HepG2 (cell line): ENCODE results near the gene GCLM. TPM values are rescaled to one million over a fixed set of nuclear protein-coding genes. Genes with fewer than 3 reads are reported as not detected.

Experiments used
- ATAC-seq: fragments of 200-7000 bp; cut with Tn5 transposase; 3 replicates; pipeline ENCODE4 v1.9.1; 2020; ENCODE audit warnings: mild to moderate bottlenecking, moderate library complexity
- BruUV-seq: library from RNA; stranded (reverse); fragments of 400-500 nt; replicated peaks from 2 replicates; lab custom pipeline; 2021; lab: Mats Ljungman, UMichigan
- CTCF ChIA-PET: fragments of 300-600 bp; formaldehyde crosslinking; extraction: SDS; loops from one replicate; lab custom pipeline; 2021; ENCODE audit warnings: low total read pairs, inconsistent platforms, low intra/inter-chr PET ratio; lab: Yijun Ruan, JAX
- POLR2A ChIA-PET: fragments of 350-600 bp; sonication (Branson Sonifier 250); formaldehyde crosslinking; loops from one replicate; lab custom pipeline; 2020; ENCODE audit warnings: antibody characterized with exemption, inconsistent platforms; lab: Yijun Ruan, JAX
- DNase-seq: peaks from one replicate; pipeline ENCODE4 v3.0.0-alpha.2; 2015; ENCODE audit warnings: low spot score
- FAIRE-seq: peaks from 3 replicates; lab custom pipeline; 2011; peaks lifted over from hg19 to GRCh38; lab: Jason Lieb, UNC
- H2AFZ ChIP-seq: one replicate; pipeline ENCODE4 v1.6.1; 2011; ENCODE audit warnings: low read length, inconsistent platforms
- H3K27ac ChIP-seq: fragments of 300-600 bp; 3 replicates; pipeline ENCODE4 v1.8.0; 2011; ENCODE audit warnings: mixed run types, mild to moderate bottlenecking, mixed read lengths, low read length, inconsistent platforms; ENCODE audit not compliant: insufficient read depth; ENCODE audit errors: extremely low read length
- H3K27me3 ChIP-seq, 2 experiments: fragments of 200-600 bp in 1 of 2; 2 replicates in 1 of 2; 3 replicates in 1 of 2; pipeline versions ENCODE4 v1.6.0 to v1.8.0; 2011; ENCODE audit warnings: low read length in 2 of 2, mild to moderate bottlenecking in 2 of 2, moderate library complexity in 2 of 2, inconsistent platforms in 1 of 2; ENCODE audit not compliant: insufficient read depth in 2 of 2, control insufficient read depth in 1 of 2
- H3K36me3 ChIP-seq, 2 experiments: fragments of 200-600 bp in 1 of 2; replicated peaks in 1 of 2; 2 replicates in 1 of 2; 3 replicates in 1 of 2; pipeline versions ENCODE4 v1.5.1 to v1.8.0; 2011; ENCODE audit warnings: low read length in 2 of 2, inconsistent platforms in 1 of 2; ENCODE audit not compliant: insufficient read depth in 2 of 2, control insufficient read depth in 1 of 2
- H3K4me1 ChIP-seq: 2 replicates; pipeline ENCODE4 v1.5.1; 2012; ENCODE audit warnings: low read length, inconsistent platforms; ENCODE audit not compliant: insufficient read depth
- H3K4me2 ChIP-seq: 2 replicates; pipeline ENCODE4 v1.6.0; 2011; ENCODE audit warnings: low read depth, low read length, inconsistent platforms
- H3K4me3 ChIP-seq, 3 experiments: fragments of 200-600 bp in 1 of 3; sonication (generic), shearing (Covaris generic) in 1 of 3; replicated peaks in 1 of 3; 2 replicates each; pipeline ENCODE4 v1.5.1; 2011 to 2016; ENCODE audit warnings: low read length in 3 of 3, inconsistent platforms in 2 of 3, low read depth in 2 of 3, mild to moderate bottlenecking in 2 of 3, control low read depth in 1 of 3, mixed read lengths in 1 of 3; ENCODE audit not compliant: insufficient read depth in 1 of 3
- H3K79me2 ChIP-seq: one replicate; pipeline ENCODE4 v1.6.1; 2011; ENCODE audit warnings: low read length, inconsistent platforms; ENCODE audit not compliant: insufficient read depth
- H3K9ac ChIP-seq: 2 replicates; pipeline ENCODE4 v1.6.0; 2011; ENCODE audit warnings: mild to moderate bottlenecking, low read depth, low read length, inconsistent platforms; ENCODE audit not compliant: insufficient read depth
- H3K9me3 ChIP-seq: 2 replicates; pipeline ENCODE4 v1.5.1; 2012; ENCODE audit warnings: mild to moderate bottlenecking, low read length
- H4K20me1 ChIP-seq: 2 replicates; pipeline ENCODE4 v1.6.0; 2011; ENCODE audit warnings: inconsistent platforms, mild to moderate bottlenecking, low read length, moderate library complexity; ENCODE audit not compliant: insufficient read depth
- HNRNPL ChIP-seq: fragments of 200-400 bp; formaldehyde crosslinking; IDR thresholded peaks from 2 replicates; pipeline ENCODE4 v1.6.1; 2017; ENCODE audit warnings: mild to moderate bottlenecking, low read depth, low read length
- PAWR ChIP-seq: sonication (generic); formaldehyde crosslinking; IDR thresholded peaks from 2 replicates; pipeline ENCODE4 v1.4.0; 2020; ENCODE audit warnings: missing genetic modification reagents, mild to moderate bottlenecking, borderline replicate concordance
- RXRB ChIP-seq: IDR thresholded peaks from 2 replicates; pipeline ENCODE4 v1.6.1; 2016; ENCODE audit warnings: borderline replicate concordance, missing genetic modification reagents, missing compliant biosample characterization
- SOX13 ChIP-seq, 3 experiments: fragments of 450-650 bp in 1 of 3; sonication (generic) in 1 of 3; formaldehyde crosslinking in 1 of 3; IDR thresholded peaks in 2 of 3; conservative IDR thresholded peaks in 1 of 3; 2 replicates each; pipeline versions ENCODE4 v1.5.0 to v1.6.1; 2016 to 2020; ENCODE audit warnings: antibody characterized with exemption in 1 of 3, mild to moderate bottlenecking in 1 of 3, missing compliant biosample characterization in 1 of 3, missing genetic modification reagents in 1 of 3, moderate library complexity in 1 of 3
- XRCC5 ChIP-seq: fragments of 200-400 bp; formaldehyde crosslinking; optimal IDR thresholded peaks from 2 replicates; pipeline ENCODE3; 2017; ENCODE audit warnings: mild to moderate bottlenecking, low read length
- ZNF431 ChIP-seq: sonication (generic); formaldehyde crosslinking; IDR thresholded peaks from 2 replicates; pipeline ENCODE4 v1.9.0; 2022; ENCODE audit warnings: missing genetic modification reagents, low read depth, mild to moderate bottlenecking, borderline replicate concordance
- ZNF577 ChIP-seq: sonication (generic); formaldehyde crosslinking; IDR thresholded peaks from 2 replicates; pipeline ENCODE4 v1.4.0; 2020; ENCODE audit warnings: mild to moderate bottlenecking, low read depth, missing genetic modification reagents, borderline replicate concordance
- ZNF619 ChIP-seq: sonication (generic); formaldehyde crosslinking; IDR thresholded peaks from 2 replicates; pipeline ENCODE4 v1.4.0; 2020; ENCODE audit warnings: mild to moderate bottlenecking, missing genetic modification reagents
- WGBS: methylation state at CpG from one replicate; pipeline ENCODE4 v1.1.6; 2017; ENCODE audit warnings: low lambda C conversion rate; 5-methylcytosine and 5-hydroxymethylcytosine counted together
- in situ Hi-C: cut with HindIII; loops from 2 replicates; pipeline ENCODE4 v1.10.0; 2017; ENCODE audit warnings: low pct_unique_long_range_greater_than_20kb; ENCODE audit not compliant: extremely low pct_ligation_motif_present
- intact Hi-C: fragments of 100-400 bp; cut with micrococcal nuclease; formaldehyde crosslinking; loops from one replicate; pipeline ENCODE4 v1.10.0; 2022; ENCODE audit not compliant: unreplicated experiment
- polyA plus RNA-seq, 8 experiments: library from polyadenylated mRNA; depleted of rRNA in 3 of 8; stranded (reverse) in 7 of 8; unstranded in 1 of 8; fragments of >200 nt; fragmentation: Illumina TruSeq in 4 of 8; extraction: Trizol in 4 of 8; gene quantifications; 2 replicates each; pipeline versions ENCODE4 v1.2.1 to v1.2.3, GENCODE V29; 2011 to 2016; ENCODE audit warnings: low read depth in 4 of 8, missing spikeins in 1 of 8, mixed read lengths in 1 of 8; ENCODE audit not compliant: insufficient read depth in 1 of 8
- total RNA-seq, 5 experiments: library from RNA; depleted of rRNA; stranded (reverse); fragments of >200 nt; fragmentation: Illumina TruSeq; extraction: Trizol; gene quantifications; 2 replicates each; pipeline ENCODE4 v1.2.3, GENCODE V29; 2016; ENCODE audit warnings: low read depth in 1 of 5
- TF ChIP-seq, protein P1 (sequence below): sonication (generic); formaldehyde crosslinking; IDR thresholded peaks from 2 replicates; pipeline ENCODE4 v1.9.0; 2021; ENCODE audit warnings: missing genetic modification reagents, borderline replicate concordance
- TF ChIP-seq, protein P2 (sequence below): sonication (generic); formaldehyde crosslinking; IDR thresholded peaks from 2 replicates; pipeline ENCODE4 v1.9.0; 2021; ENCODE audit warnings: missing genetic modification reagents, mild to moderate bottlenecking, borderline replicate concordance
- TF ChIP-seq, protein P3 (sequence below): sonication (generic); formaldehyde crosslinking; IDR thresholded peaks from 2 replicates; pipeline ENCODE4 v1.5.0; 2020; ENCODE audit warnings: missing genetic modification reagents

GCLM gene
- total and polyA plus RNA-seq, 2 of the 13 experiments (the other 11 are each of a cell fraction or from before 2014, with no cell fraction given) = 8.7 to 29.9 TPM

DNA sequence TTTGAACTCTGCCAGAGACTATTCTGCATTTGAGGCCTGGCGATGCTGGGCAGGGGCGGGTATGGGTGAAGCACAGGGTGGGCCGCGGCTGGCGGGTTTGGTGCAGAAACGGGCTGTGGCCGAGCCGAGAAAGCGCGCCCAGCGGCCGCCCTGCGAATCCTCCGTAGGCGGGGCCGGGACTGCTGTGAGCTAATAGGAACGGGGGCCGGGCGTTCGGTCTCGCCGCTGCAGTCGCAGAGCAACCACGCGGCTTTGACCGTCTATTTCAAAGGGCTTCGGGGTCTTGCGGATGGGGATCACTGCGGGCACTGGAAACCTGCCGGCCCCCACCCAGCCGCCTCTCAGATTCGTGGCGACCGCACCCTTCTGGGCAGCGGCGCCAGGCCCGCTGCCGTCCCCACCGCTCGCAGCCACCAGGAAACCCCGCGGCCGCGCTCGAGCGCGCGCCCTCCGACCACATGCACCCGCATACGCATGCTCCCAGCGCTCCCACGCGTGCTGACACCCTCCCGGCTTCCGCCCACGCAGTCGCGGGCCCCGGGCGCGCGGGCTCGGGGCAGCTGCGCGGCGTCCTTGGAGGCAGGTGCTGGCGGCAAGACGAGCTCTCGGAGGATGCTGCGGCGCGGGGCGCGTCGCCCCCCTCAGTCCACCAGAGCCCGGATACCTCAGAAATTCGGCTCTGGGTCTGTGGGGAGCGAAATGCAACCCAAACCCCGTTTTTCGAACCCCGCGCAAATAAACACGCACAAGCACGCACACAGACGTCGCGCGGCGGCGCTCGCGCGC is 62.8 kb downstream of the GCLM start (continued):
- TF ChIP-seq ZNF577 (CRISPR knock-in tag) (no peak), ZNF431 (CRISPR knock-in tag) (no peak), ZNF619 (CRISPR knock-in tag) (no peak)
- TF ChIP-seq, protein P1, sequence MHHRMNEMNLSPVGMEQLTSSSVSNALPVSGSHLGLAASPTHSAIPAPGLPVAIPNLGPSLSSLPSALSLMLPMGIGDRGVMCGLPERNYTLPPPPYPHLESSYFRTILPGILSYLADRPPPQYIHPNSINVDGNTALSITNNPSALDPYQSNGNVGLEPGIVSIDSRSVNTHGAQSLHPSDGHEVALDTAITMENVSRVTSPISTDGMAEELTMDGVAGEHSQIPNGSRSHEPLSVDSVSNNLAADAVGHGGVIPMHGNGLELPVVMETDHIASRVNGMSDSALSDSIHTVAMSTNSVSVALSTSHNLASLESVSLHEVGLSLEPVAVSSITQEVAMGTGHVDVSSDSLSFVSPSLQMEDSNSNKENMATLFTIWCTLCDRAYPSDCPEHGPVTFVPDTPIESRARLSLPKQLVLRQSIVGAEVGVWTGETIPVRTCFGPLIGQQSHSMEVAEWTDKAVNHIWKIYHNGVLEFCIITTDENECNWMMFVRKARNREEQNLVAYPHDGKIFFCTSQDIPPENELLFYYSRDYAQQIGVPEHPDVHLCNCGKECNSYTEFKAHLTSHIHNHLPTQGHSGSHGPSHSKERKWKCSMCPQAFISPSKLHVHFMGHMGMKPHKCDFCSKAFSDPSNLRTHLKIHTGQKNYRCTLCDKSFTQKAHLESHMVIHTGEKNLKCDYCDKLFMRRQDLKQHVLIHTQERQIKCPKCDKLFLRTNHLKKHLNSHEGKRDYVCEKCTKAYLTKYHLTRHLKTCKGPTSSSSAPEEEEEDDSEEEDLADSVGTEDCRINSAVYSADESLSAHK (CRISPR knock-in tag) = no peak; the same call in 1 of the 2 replicates

DNA sequence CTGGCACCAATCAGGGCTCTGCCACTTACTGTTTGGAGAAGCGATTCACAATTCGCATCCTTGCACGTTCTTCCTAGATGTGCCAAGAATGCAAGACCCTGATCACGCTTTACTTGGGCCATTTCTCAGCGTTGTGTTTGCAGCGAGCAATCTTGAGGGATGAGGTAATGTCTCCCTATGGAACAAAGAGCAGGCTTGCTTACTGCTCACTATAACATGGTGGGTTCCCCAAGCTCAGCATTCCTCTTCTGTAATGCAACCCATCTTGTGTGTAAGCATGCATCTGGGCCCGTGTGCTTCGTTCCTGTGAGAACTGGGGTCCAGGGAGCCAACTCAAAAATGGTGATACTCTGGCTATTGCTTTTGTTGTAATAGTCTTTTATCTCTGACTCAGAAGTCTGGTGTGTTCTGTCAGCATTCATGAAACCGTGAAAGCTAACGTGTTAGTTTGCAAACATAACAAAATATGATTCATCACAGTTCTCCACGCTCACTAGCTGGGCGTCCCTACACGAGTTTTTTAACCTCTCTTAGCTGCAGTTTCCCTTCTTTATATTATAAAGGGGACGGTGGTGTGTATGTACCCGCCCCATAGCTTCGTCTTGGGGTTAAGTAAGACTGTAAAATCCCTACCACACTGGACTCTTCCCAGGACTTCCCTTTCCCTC is 63.6 kb downstream of the GCLM start:
- FAIRE-seq = peak; percentile 56
- H2AFZ ChIP-seq = peak overlapping the region; percentile 43
- no peak for TF ChIP-seq PAWR
- TF ChIP-seq, protein P2, sequence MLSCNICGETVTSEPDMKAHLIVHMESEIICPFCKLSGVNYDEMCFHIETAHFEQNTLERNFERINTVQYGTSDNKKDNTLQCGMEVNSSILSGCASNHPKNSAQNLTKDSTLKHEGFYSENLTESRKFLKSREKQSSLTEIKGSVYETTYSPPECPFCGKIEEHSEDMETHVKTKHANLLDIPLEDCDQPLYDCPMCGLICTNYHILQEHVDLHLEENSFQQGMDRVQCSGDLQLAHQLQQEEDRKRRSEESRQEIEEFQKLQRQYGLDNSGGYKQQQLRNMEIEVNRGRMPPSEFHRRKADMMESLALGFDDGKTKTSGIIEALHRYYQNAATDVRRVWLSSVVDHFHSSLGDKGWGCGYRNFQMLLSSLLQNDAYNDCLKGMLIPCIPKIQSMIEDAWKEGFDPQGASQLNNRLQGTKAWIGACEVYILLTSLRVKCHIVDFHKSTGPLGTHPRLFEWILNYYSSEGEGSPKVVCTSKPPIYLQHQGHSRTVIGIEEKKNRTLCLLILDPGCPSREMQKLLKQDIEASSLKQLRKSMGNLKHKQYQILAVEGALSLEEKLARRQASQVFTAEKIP = no peak
- peak; percentile 0 for TF ChIP-seq RXRB (CRISPR knock-in tag)
- TF ChIP-seq, protein P3, sequence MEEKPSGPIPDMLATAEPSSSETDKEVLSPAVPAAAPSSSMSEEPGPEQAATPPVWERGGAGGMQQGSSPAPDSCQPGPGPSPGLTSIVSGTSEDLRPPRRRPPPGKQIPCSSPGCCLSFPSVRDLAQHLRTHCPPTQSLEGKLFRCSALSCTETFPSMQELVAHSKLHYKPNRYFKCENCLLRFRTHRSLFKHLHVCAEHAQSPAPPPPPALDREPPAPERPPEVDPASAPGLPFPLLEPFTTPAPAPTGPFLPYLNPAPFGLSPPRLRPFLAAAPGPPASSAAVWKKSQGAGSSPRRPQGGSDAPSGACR = no peak
- no peak for TF ChIP-seq HNRNPL
- peak; percentile 9 for TF ChIP-seq XRCC5
- no peak for TF ChIP-seq SOX13 (IDR thresholded peaks at IDR 0.05)
- TF ChIP-seq SOX13 (CRISPR knock-in tag; conservative IDR thresholded peaks at IDR 0.05 in 1 of 2, IDR thresholded peaks at IDR 0.05 in 1 of 2) = peak in 1 of 2 experiments; percentile 41; a peak in 1 of 4 replicates

More for the DNA sequence above, 63.6 kb downstream of the GCLM start:
- H3K4me3 ChIP-seq = peak overlapping the region; percentile 90 to 91 (median 91)
- H3K79me2 ChIP-seq = no peaks in the 10 kb centered on the region
- peak overlapping the region; percentile 96 for H3K4me2 ChIP-seq
- ChIA-PET POLR2A (interaction anchor here (0.6 to 3.8 kb wide), 28 partner anchors 10 to 572 kb away, joined by 3 to 55 read pairs (median 4); partner anchors contain the start of genes BCAR3, DNTTIP2, DR1 and FNBP1L), CTCF (interaction anchor here (3.5 kb wide), 1 partner anchor 215 kb away, joined by 21 read pairs; no protein-coding TSS in a partner anchor)
- DNase-seq (peak; percentile 64), ATAC-seq (peak; percentile 33)
- peak overlapping the region; percentile 88 for H3K27ac ChIP-seq
- WGBS = 3% methylated on average over 16 of the region's 16 CpGs
- in situ Hi-C loops (no loop called here), intact Hi-C loops (loop anchor here (2.0 to 10.0 kb wide), 5 partner anchors 31 to 541 kb away; partner anchors contain the start of gene DR1)
- no peaks in the 10 kb centered on the region for H4K20me1 ChIP-seq
- H3K9ac ChIP-seq = peak overlapping the region; percentile 95
- H3K4me1 ChIP-seq = peaks cover 20% of the 10 kb centered on the region
- BruUV-seq = TSS peak; percentile 71
- no peaks in the 10 kb centered on the region for H3K36me3 ChIP-seq
- peaks cover 16% of the 10 kb centered on the region for H3K9me3 ChIP-seq
- no peaks in the 10 kb centered on the region; a peak in 1 of 5 replicates for H3K27me3 ChIP-seq
